ENCODE data around the gene CCL4L2.
"Not testable (repeated sequence)": the region's sequence is repeated elsewhere in the genome, so short reads cannot be mapped to it uniquely, and the experiment has no call there.

The CCL4L2 gene

GRCh38 chr17:36188891-36189306, 22.0 kb upstream of the CCL4L2 start:
- DNase-seq (ENCODE audit: insufficient read length), result no peak
- TF ChIP-seq POLR2A (IDR thresholded peaks at IDR 0.05; ENCODE audit: low read depth, low read length) (no peak), POLR2AphosphoS5 (IDR thresholded peaks at IDR 0.05; ENCODE audit: low read depth, low read length) (no peak), TAF1 (IDR thresholded peaks at IDR 0.05; ENCODE audit: borderline replicate concordance, low read depth, low read length) (no peak)

GRCh38 chr17:36189993-36190392, 20.9 kb upstream of the CCL4L2 start:
- not testable (repeated sequence) for DNase-seq (ENCODE audit: insufficient read length); FAIRE-seq

More at GRCh38 chr17:36188891-36189306, 22.0 kb upstream of the CCL4L2 start:
- FAIRE-seq, result no peak

- DNase-seq (ENCODE audit: insufficient read length); FAIRE-seq: not testable (repeated sequence)
These were observed 20.1 kb upstream of the CCL4L2 start for GRCh38 chr17:36190549-36191330.

DNA sequence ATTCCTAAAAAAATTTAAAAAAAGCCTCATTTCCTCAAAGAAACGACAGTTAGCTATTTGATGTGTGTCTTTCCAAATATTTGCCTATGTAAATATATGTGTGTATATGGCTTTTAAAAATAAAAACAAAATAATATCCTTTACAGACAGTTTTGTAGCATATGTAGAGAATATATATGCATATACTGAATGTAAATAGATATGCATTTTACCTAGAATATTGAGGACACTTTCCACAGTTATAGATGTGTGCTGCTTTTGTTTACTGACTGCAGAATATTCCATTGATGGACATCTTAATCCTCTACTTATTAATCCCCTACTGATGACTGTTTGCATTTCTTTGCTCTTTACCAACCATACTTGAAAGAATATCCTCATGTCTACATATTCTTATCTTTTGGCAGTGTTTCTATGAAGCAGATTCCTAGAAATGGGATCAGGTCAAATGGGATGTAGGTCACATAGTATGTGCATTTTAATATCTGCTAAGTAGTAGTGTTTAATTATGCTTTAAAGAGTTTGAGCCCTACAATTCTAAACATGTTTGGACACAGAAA, 17.6 kb upstream of the CCL4L2 start:
- no peak for DNase-seq (ENCODE audit: insufficient read length)
- no peak for FAIRE-seq
- TF ChIP-seq POLR2AphosphoS5 (IDR thresholded peaks at IDR 0.05; ENCODE audit: low read depth, low read length) (no peak), TAF1 (IDR thresholded peaks at IDR 0.05; ENCODE audit: borderline replicate concordance, low read depth, low read length) (no peak), POLR2A (IDR thresholded peaks at IDR 0.05; ENCODE audit: low read depth, low read length) (no peak)

DNA sequence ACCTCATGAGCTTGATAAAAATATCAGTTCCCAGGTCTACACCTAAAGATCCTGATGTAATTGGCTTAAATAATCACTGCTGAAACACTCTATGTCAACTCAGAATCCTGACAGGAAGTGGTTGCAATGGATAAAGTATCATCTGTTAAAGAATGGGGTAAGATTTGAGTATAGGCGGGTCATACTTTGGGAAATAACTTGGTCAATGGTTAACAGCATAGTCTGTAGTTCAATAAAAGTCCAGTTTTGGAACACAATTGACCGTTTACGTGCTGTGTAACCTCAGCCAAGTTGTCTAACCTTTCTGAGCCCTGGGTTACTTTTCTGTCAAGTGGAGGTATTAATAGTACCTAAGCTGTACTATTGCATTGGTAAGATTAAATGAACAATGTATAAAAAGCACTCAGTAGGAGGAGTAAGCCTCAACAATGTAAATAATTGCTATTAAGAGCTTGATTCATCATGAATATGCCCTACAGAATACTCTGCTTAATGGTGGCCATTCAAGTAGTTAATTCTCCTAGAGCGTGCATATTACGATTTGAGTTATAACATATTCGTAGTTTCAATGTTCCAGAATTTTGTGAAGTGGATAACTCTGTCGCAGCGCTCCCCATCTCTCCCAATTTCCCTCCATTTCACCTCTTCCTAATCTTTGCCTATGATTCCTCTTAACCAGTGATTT, 16.6 kb upstream of the CCL4L2 start:
- not testable (repeated sequence) for DNase-seq (ENCODE audit: insufficient read length); FAIRE-seq
- TF ChIP-seq POLR2A (IDR thresholded peaks at IDR 0.05; ENCODE audit: low read depth, low read length), result peak; percentile 48; the same call in 1 of the 2 replicates

- TF ChIP-seq POLR2AphosphoS5 (IDR thresholded peaks at IDR 0.05; ENCODE audit: low read depth, low read length) (peak; percentile 55; the same call in 1 of the 2 replicates), POLR2A (IDR thresholded peaks at IDR 0.05; ENCODE audit: low read depth, low read length) (peak; percentile 41)
- DNase-seq (ENCODE audit: insufficient read length); FAIRE-seq: not testable (repeated sequence)
These were observed 15.9 kb upstream of the CCL4L2 start for GRCh38 chr17:36194832-36195433.

GRCh38 chr17:36195434-36196130, 15.3 kb upstream of the CCL4L2 start:
- no peak for DNase-seq (ENCODE audit: insufficient read length)
- no peak for FAIRE-seq
- TF ChIP-seq POLR2A (IDR thresholded peaks at IDR 0.05; ENCODE audit: low read depth, low read length) (no peak; the same call in none of the 2 replicates), POLR2AphosphoS5 (IDR thresholded peaks at IDR 0.05; ENCODE audit: low read depth, low read length) (no peak; the same call in 1 of the 2 replicates), TAF1 (IDR thresholded peaks at IDR 0.05; ENCODE audit: borderline replicate concordance, low read depth, low read length) (no peak)

- DNase-seq (ENCODE audit: insufficient read length) (no peak), FAIRE-seq (no peak)
- TF ChIP-seq POLR2AphosphoS5 (IDR thresholded peaks at IDR 0.05; ENCODE audit: low read depth, low read length), result no peak
- no peak for TF ChIP-seq TAF1 (IDR thresholded peaks at IDR 0.05; ENCODE audit: borderline replicate concordance, low read depth, low read length)
- TF ChIP-seq POLR2A (IDR thresholded peaks at IDR 0.05; ENCODE audit: low read depth, low read length), result no peak
These were observed 14.8 kb upstream of the CCL4L2 start for GRCh38 chr17:36196131-36196486.

DNA sequence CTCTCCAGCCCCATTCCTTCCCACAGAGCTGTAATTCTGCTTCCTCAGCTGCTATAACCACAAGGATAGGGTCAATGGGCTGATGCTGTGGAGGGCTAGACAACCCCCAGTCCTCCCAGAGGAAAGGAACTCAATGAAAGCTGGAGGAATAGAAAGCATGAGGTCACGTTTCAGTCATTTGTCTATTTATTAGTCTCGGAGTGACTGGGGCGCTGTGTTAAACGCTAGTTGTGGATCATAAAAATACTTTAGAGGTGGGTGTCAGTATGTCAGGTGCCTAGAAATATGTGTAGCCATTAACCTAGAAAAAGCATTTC, 13.5 kb upstream of the CCL4L2 start:
- TF ChIP-seq TAF1 (IDR thresholded peaks at IDR 0.05; ENCODE audit: borderline replicate concordance, low read depth, low read length) (no peak), POLR2AphosphoS5 (IDR thresholded peaks at IDR 0.05; ENCODE audit: low read depth, low read length) (no peak)
- no peak for DNase-seq (ENCODE audit: insufficient read length)
- FAIRE-seq, result no peak

GRCh38 chr17:36198831-36199465, 11.9 kb upstream of the CCL4L2 start:
- no peak for TF ChIP-seq TAF1 (IDR thresholded peaks at IDR 0.05; ENCODE audit: borderline replicate concordance, low read depth, low read length)
- TF ChIP-seq POLR2AphosphoS5 (IDR thresholded peaks at IDR 0.05; ENCODE audit: low read depth, low read length), result no peak
- no peak for TF ChIP-seq POLR2A (IDR thresholded peaks at IDR 0.05; ENCODE audit: low read depth, low read length)
- FAIRE-seq (no peak), DNase-seq (ENCODE audit: insufficient read length) (no peak)

GRCh38 chr17:36201102-36201501, 9.8 kb upstream of the CCL4L2 start:
- FAIRE-seq; DNase-seq (ENCODE audit: insufficient read length): not testable (repeated sequence)

GRCh38 chr17:36201506-36201905, 9.4 kb upstream of the CCL4L2 start:
- not testable (repeated sequence) for FAIRE-seq; DNase-seq (ENCODE audit: insufficient read length)
